ENCODE data around the gene SECISBP2L. TPM values are rescaled to one million over a fixed set of nuclear protein-coding genes. Genes with fewer than 3 reads are reported as not detected.

The SECISBP2L gene
- total RNA-seq, 1 experiment from 2014 or later: 33.2 TPM

- no peaks in the 10 kb centered on the region for H3K27me3 ChIP-seq (ENCODE audit: insufficient read depth, low read depth)
- no peaks in the 10 kb centered on the region for H3K4me1 ChIP-seq (replicated peaks; ENCODE audit: insufficient read depth)
- H3K9me3 ChIP-seq (ENCODE audit: insufficient read depth, low read depth): no peaks in the 10 kb centered on the region
- no peak overlapping the region for H3K4me2 ChIP-seq
- CTCF ChIA-PET: no interaction called here
- H3K4me3 ChIP-seq: no peak overlapping the region
- no peak for TF ChIP-seq EZH2 (IDR thresholded peaks at IDR 0.05; ENCODE audit: low read depth)
- TF ChIP-seq CTCF (conservative IDR thresholded peaks at IDR 0.05): no peak
- H3K27ac ChIP-seq: no peak overlapping the region
- no peaks in the 10 kb centered on the region for H3K9me2 ChIP-seq (ENCODE audit: insufficient read depth)
- H3K36me3 ChIP-seq (ENCODE audit: low read depth): no peaks in the 10 kb centered on the region
- no peak overlapping the region for H2AFZ ChIP-seq
- POLR2A ChIA-PET (ENCODE audit: unreplicated experiment): no interaction called here
- intact Hi-C loops (cut with micrococcal nuclease; ENCODE audit: unreplicated experiment): no loop called here
- BruUV-seq (replicated peaks): no TSS peak
- no peaks in the 10 kb centered on the region for H4K20me1 ChIP-seq (ENCODE audit: insufficient read depth)
- H3K79me2 ChIP-seq (ENCODE audit: low read depth): no peaks in the 10 kb centered on the region
- H3F3A ChIP-seq (ENCODE audit: insufficient read depth, low read depth): no peaks in the 10 kb centered on the region
- DNase-seq: no peak
These were observed 17.4 kb upstream of the SECISBP2L start for GRCh38 chr15:49063402-49064280.

- Histone ChIP-seq H4K20me1 (ENCODE audit: insufficient read depth) (no peaks in the 10 kb centered on the region), H3K4me3 (no peak overlapping the region), H3F3A (ENCODE audit: insufficient read depth, low read depth) (no peaks in the 10 kb centered on the region), H2AFZ (no peak overlapping the region), H3K9me3 (ENCODE audit: insufficient read depth, low read depth) (no peaks in the 10 kb centered on the region), H3K4me2 (no peak overlapping the region), H3K4me1 (replicated peaks; ENCODE audit: insufficient read depth) (no peaks in the 10 kb centered on the region), H3K79me2 (ENCODE audit: low read depth) (no peaks in the 10 kb centered on the region), H3K9me2 (ENCODE audit: insufficient read depth) (no peaks in the 10 kb centered on the region), H3K36me3 (ENCODE audit: low read depth) (no peaks in the 10 kb centered on the region), H3K27me3 (ENCODE audit: insufficient read depth, low read depth) (no peaks in the 10 kb centered on the region), H3K27ac (no peak overlapping the region)
- TF ChIP-seq EZH2 (IDR thresholded peaks at IDR 0.05; ENCODE audit: low read depth) (no peak), CTCF (conservative IDR thresholded peaks at IDR 0.05) (no peak)
- DNase-seq: no peak
- BruUV-seq (replicated peaks): no TSS peak
- intact Hi-C loops (cut with micrococcal nuclease; ENCODE audit: unreplicated experiment): no loop called here
- CTCF ChIA-PET: no interaction called here
- POLR2A ChIA-PET (ENCODE audit: unreplicated experiment): no interaction called here
These were observed 16.7 kb upstream of the SECISBP2L start for GRCh38 chr15:49062900-49063299.

- CTCF ChIA-PET: no interaction called here
- POLR2A ChIA-PET (ENCODE audit: unreplicated experiment): no interaction called here
These were observed 14.7 kb upstream of the SECISBP2L start for GRCh38 chr15:49060710-49061495.

More at GRCh38 chr15:49060710-49061495, 14.7 kb upstream of the SECISBP2L start:
- no peak overlapping the region for H3K27ac ChIP-seq
- no peaks in the 10 kb centered on the region for H3F3A ChIP-seq (ENCODE audit: insufficient read depth, low read depth)
- DNase-seq: no peak
- H4K20me1 ChIP-seq (ENCODE audit: insufficient read depth): no peaks in the 10 kb centered on the region
- H3K4me1 ChIP-seq (replicated peaks; ENCODE audit: insufficient read depth): no peaks in the 10 kb centered on the region
- no peaks in the 10 kb centered on the region for H3K27me3 ChIP-seq (ENCODE audit: insufficient read depth, low read depth)
- no peaks in the 10 kb centered on the region for H3K9me2 ChIP-seq (ENCODE audit: insufficient read depth)
- H3K4me2 ChIP-seq: no peak overlapping the region
- H3K9me3 ChIP-seq (ENCODE audit: insufficient read depth, low read depth): no peaks in the 10 kb centered on the region
- no peak for TF ChIP-seq CTCF (conservative IDR thresholded peaks at IDR 0.05)
- TF ChIP-seq EZH2 (IDR thresholded peaks at IDR 0.05; ENCODE audit: low read depth): no peak
- BruUV-seq (replicated peaks): no TSS peak
- intact Hi-C loops (cut with micrococcal nuclease; ENCODE audit: unreplicated experiment): no loop called here
- H3K4me3 ChIP-seq: no peak overlapping the region
- H3K79me2 ChIP-seq (ENCODE audit: low read depth): no peaks in the 10 kb centered on the region
- no peaks in the 10 kb centered on the region for H3K36me3 ChIP-seq (ENCODE audit: low read depth)
- no peak overlapping the region for H2AFZ ChIP-seq
